Middle frontal gyrus (tissue), 1 donor: Measurements from ENCODE around the gene ONECUT2.

Experiments used
- DNase-seq: peaks from one replicate; pipeline ENCODE4 v3.0.0-alpha.2; 2015; ENCODE audit warnings: low spot score; ENCODE audit errors: extremely low spot score

Gene ONECUT2

GRCh38 chr18:57431002-57431382 lies 4.2 kb upstream of the ONECUT2 start:
- no peak for DNase-seq

- no peak for DNase-seq
Measured at GRCh38 chr18:57431467-57432080, 3.6 kb upstream of the ONECUT2 start.

GRCh38 chr18:57432140-57432539 lies 3.0 kb upstream of the ONECUT2 start:
- DNase-seq = no peak

- no peak for DNase-seq
Measured at GRCh38 chr18:57432751-57433400, 2.3 kb upstream of the ONECUT2 start.

GRCh38 chr18:57433482-57433881 lies 1.7 kb upstream of the ONECUT2 start:
- DNase-seq = no peak

- no peak for DNase-seq
Measured at GRCh38 chr18:57433934-57434535, 1.1 kb upstream of the ONECUT2 start.

- no peak for DNase-seq
Measured at GRCh38 chr18:57435846-57436190, 644 bp downstream of the ONECUT2 start.

GRCh38 chr18:57436191-57436964 lies 1.2 kb downstream of the ONECUT2 start:
- DNase-seq = no peak

GRCh38 chr18:57436965-57437333 lies 1.8 kb downstream of the ONECUT2 start:
- no peak for DNase-seq

GRCh38 chr18:57437402-57437765 lies 2.2 kb downstream of the ONECUT2 start:
- no peak for DNase-seq

- DNase-seq = no peak
Measured at GRCh38 chr18:57437766-57438671, 2.8 kb downstream of the ONECUT2 start.

GRCh38 chr18:57438743-57439608 lies 3.8 kb downstream of the ONECUT2 start:
- no peak for DNase-seq

- no peak for DNase-seq
Measured at GRCh38 chr18:57439609-57439968, 4.4 kb downstream of the ONECUT2 start.

GRCh38 chr18:57439985-57440330 lies 4.8 kb downstream of the ONECUT2 start:
- no peak for DNase-seq

- no peak for DNase-seq
Measured at GRCh38 chr18:57440331-57441070, 5.3 kb downstream of the ONECUT2 start.

- no peak for DNase-seq
Measured at GRCh38 chr18:57441071-57441794, 6.1 kb downstream of the ONECUT2 start.

- no peak for DNase-seq
Measured at GRCh38 chr18:57443247-57443646, 8.1 kb downstream of the ONECUT2 start.

- DNase-seq = no peak
Measured at GRCh38 chr18:57443702-57444101, 8.5 kb downstream of the ONECUT2 start.

GRCh38 chr18:57444301-57444759 lies 9.2 kb downstream of the ONECUT2 start:
- DNase-seq = no peak
